Measurements from ENCODE around the gene PRR36.

Gene PRR36

GRCh38 chr19:7912144-7912696, 38.0 kb upstream of the PRR36 start:
- H3K4me3 ChIP-seq (ENCODE audit: low read depth, low read length): no peak overlapping the region
- no peaks in the 10 kb centered on the region for H3K4me1 ChIP-seq (ENCODE audit: control insufficient read depth, insufficient read depth, low read length, unreplicated experiment)
- H3K79me2 ChIP-seq (ENCODE audit: control insufficient read depth, insufficient read depth, low read length, unreplicated experiment): no peaks in the 10 kb centered on the region

DNA sequence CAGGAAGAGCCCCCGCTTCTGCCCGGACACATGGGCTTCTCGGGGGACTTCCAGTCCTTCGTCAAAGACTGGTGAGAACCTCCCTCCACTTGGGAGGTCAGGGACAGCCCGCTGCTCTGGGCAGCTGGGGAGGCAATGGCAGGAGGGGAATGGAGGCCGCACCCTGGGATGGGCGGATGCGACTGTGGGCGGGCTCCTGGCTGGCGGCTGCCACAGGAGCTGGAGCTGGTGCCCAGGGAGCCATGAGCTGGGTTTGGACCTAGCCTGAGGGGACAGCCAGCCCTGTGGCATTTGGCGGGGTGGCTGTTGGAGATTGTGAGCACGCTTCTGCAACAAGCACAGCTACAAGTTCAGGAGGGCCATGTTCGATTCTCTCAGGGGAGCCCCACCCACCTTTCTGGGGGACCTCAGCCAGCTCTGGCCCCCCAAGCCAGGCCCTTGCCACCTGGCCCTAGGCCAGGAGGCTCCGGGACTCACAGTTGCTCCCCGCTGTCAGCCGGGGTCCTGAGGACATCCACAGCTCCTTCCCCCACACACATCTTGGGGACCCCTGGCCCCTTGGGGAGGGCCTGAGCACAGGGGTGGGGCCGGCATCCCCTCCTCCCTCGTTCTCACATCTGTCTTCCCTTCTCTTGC, 37.4 kb upstream of the PRR36 start:
- H3K27ac ChIP-seq (ENCODE audit: low read depth, low read length): no peak overlapping the region
- no peaks in the 10 kb centered on the region for H3K27me3 ChIP-seq (ENCODE audit: insufficient read depth, low read length)
- H3K4me1 ChIP-seq (ENCODE audit: control insufficient read depth, insufficient read depth, low read length, unreplicated experiment): no peaks in the 10 kb centered on the region
- H2AFZ ChIP-seq (ENCODE audit: low read length, unreplicated experiment): no peak overlapping the region
- H3K4me3 ChIP-seq (ENCODE audit: low read depth, low read length): no peak overlapping the region
- no peaks in the 10 kb centered on the region for H3K36me3 ChIP-seq (ENCODE audit: insufficient read depth, low read length)
- H3K79me2 ChIP-seq (ENCODE audit: control insufficient read depth, insufficient read depth, low read length, unreplicated experiment): no peaks in the 10 kb centered on the region

More at GRCh38 chr19:7912144-7912696, 38.0 kb upstream of the PRR36 start:
- Histone ChIP-seq H3K27me3 (ENCODE audit: insufficient read depth, low read length) (no peaks in the 10 kb centered on the region), H3K27ac (ENCODE audit: low read depth, low read length) (no peak overlapping the region), H3K36me3 (ENCODE audit: insufficient read depth, low read length) (no peaks in the 10 kb centered on the region), H2AFZ (ENCODE audit: low read length, unreplicated experiment) (no peak overlapping the region)

GRCh38 chr19:7910321-7911161, 36.4 kb upstream of the PRR36 start:
- Histone ChIP-seq H3K4me3 (ENCODE audit: low read depth, low read length) (no peak overlapping the region), H3K36me3 (ENCODE audit: insufficient read depth, low read length) (no peaks in the 10 kb centered on the region), H3K4me1 (ENCODE audit: control insufficient read depth, insufficient read depth, low read length, unreplicated experiment) (no peaks in the 10 kb centered on the region), H3K79me2 (ENCODE audit: control insufficient read depth, insufficient read depth, low read length, unreplicated experiment) (peaks cover 6% of the 10 kb centered on the region), H2AFZ (ENCODE audit: low read length, unreplicated experiment) (no peak overlapping the region), H3K27ac (ENCODE audit: low read depth, low read length) (no peak overlapping the region), H3K27me3 (ENCODE audit: insufficient read depth, low read length) (no peaks in the 10 kb centered on the region)

DNA sequence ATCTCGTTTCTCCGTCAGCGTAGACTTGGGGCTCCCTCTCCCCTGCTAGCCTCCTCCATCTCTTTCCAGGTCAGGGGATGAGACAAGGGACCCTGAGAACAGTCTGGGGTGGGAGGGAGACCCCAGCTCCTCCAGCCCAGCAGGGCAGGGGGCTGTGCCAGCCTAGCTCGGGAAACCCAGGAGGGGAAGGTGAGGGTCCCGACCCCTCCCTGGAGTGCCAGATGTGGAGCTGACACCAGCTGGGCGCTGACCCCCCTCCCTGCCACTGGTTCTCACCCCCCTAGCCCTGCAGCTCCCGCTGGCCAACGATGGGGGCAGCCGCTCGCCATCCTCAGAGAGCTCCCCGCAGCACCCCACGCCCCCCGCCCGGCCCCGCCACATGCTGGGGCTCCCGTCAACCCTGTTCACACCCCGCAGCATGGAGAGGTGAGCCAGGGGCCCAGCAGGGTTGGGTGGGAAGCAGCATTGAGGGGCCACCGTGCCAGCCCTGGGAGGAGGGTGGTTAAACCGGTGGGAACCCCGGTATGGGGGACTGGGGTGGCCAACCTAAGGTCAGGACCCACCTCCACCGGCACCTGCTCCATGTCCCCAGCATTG, 35.4 kb upstream of the PRR36 start:
- Histone ChIP-seq H3K79me2 (ENCODE audit: control insufficient read depth, insufficient read depth, low read length, unreplicated experiment) (peaks cover 16% of the 10 kb centered on the region), H3K27me3 (ENCODE audit: insufficient read depth, low read length) (no peaks in the 10 kb centered on the region), H3K27ac (ENCODE audit: low read depth, low read length) (no peak overlapping the region), H3K4me1 (ENCODE audit: control insufficient read depth, insufficient read depth, low read length, unreplicated experiment) (peaks cover 8% of the 10 kb centered on the region), H2AFZ (ENCODE audit: low read length, unreplicated experiment) (no peak overlapping the region), H3K36me3 (ENCODE audit: insufficient read depth, low read length) (no peaks in the 10 kb centered on the region), H3K4me3 (ENCODE audit: low read depth, low read length) (no peak overlapping the region)

GRCh38 chr19:7908742-7909461, 34.7 kb upstream of the PRR36 start:
- Histone ChIP-seq H3K27ac (ENCODE audit: low read depth, low read length) (no peak overlapping the region), H3K36me3 (ENCODE audit: insufficient read depth, low read length) (no peaks in the 10 kb centered on the region), H3K27me3 (ENCODE audit: insufficient read depth, low read length) (no peaks in the 10 kb centered on the region), H3K79me2 (ENCODE audit: control insufficient read depth, insufficient read depth, low read length, unreplicated experiment) (peaks cover 21% of the 10 kb centered on the region), H3K4me1 (ENCODE audit: control insufficient read depth, insufficient read depth, low read length, unreplicated experiment) (peaks cover 8% of the 10 kb centered on the region), H2AFZ (ENCODE audit: low read length, unreplicated experiment) (no peak overlapping the region), H3K4me3 (ENCODE audit: low read depth, low read length) (no peak overlapping the region)

GRCh38 chr19:7908078-7908699, 34.0 kb upstream of the PRR36 start:
- no peak overlapping the region for H2AFZ ChIP-seq (ENCODE audit: low read length, unreplicated experiment)
- peaks cover 8% of the 10 kb centered on the region for H3K4me1 ChIP-seq (ENCODE audit: control insufficient read depth, insufficient read depth, low read length, unreplicated experiment)
- H3K27me3 ChIP-seq (ENCODE audit: insufficient read depth, low read length): no peaks in the 10 kb centered on the region
- H3K79me2 ChIP-seq (ENCODE audit: control insufficient read depth, insufficient read depth, low read length, unreplicated experiment): peaks cover 22% of the 10 kb centered on the region
- no peak overlapping the region for H3K27ac ChIP-seq (ENCODE audit: low read depth, low read length)
- no peak overlapping the region for H3K4me3 ChIP-seq (ENCODE audit: low read depth, low read length)
- no peaks in the 10 kb centered on the region for H3K36me3 ChIP-seq (ENCODE audit: insufficient read depth, low read length)

DNA sequence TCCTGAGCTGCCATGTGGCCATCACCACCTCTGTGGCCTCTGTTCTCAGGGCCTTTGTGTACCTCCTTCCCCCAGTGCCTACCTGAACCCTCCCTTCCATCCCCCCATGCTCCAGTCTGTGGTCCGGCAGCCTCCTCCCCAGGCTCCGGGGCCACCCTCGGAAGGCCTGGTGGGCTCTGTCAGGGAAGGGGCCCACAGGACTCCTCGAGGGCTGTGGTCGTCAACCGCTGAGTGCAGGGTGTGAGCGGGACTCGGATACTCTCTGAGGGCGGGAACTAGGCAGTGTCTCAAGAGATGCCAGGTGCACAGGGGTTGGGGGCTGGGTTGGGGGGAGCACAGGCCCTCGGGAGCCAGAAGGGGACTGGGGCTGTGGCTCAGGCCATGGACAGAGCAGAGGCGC, 33.4 kb upstream of the PRR36 start:
- Histone ChIP-seq H3K27me3 (ENCODE audit: insufficient read depth, low read length) (no peaks in the 10 kb centered on the region), H3K27ac (ENCODE audit: low read depth, low read length) (no peak overlapping the region), H3K36me3 (ENCODE audit: insufficient read depth, low read length) (no peaks in the 10 kb centered on the region), H3K79me2 (ENCODE audit: control insufficient read depth, insufficient read depth, low read length, unreplicated experiment) (peaks cover 28% of the 10 kb centered on the region), H3K4me3 (ENCODE audit: low read depth, low read length) (no peak overlapping the region), H3K4me1 (ENCODE audit: control insufficient read depth, insufficient read depth, low read length, unreplicated experiment) (peaks cover 9% of the 10 kb centered on the region), H2AFZ (ENCODE audit: low read length, unreplicated experiment) (no peak overlapping the region)

GRCh38 chr19:7907122-7907521, 32.9 kb upstream of the PRR36 start:
- Histone ChIP-seq H3K79me2 (ENCODE audit: control insufficient read depth, insufficient read depth, low read length, unreplicated experiment) (peaks cover 29% of the 10 kb centered on the region), H3K27ac (ENCODE audit: low read depth, low read length) (no peak overlapping the region)

DNA sequence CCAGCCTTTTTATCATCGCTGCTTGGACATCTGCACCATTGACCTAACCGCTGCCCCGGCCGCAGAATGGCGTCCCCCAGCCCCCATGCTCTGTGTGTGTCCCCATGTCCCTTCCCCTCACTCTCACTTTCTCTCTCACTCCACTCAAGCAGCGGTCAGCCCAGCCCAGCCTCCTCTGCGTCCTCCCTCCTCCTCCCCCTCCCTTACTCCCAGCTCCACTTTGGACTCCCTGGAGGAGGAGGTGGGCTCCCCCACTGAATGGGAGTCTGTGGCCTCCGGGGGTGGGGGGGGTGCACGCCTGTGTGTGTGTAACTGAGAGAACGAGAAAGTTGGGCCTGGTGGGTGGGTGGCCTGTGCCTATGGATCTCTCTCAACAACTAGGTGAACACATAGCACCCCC, 31.7 kb upstream of the PRR36 start:
- H3K79me2 ChIP-seq (ENCODE audit: control insufficient read depth, insufficient read depth, low read length, unreplicated experiment): peaks cover 29% of the 10 kb centered on the region

More at GRCh38 chr19:7907122-7907521, 32.9 kb upstream of the PRR36 start:
- Histone ChIP-seq H3K4me1 (ENCODE audit: control insufficient read depth, insufficient read depth, low read length, unreplicated experiment) (peaks cover 12% of the 10 kb centered on the region), H2AFZ (ENCODE audit: low read length, unreplicated experiment) (no peak overlapping the region), H3K27me3 (ENCODE audit: insufficient read depth, low read length) (no peaks in the 10 kb centered on the region), H3K4me3 (ENCODE audit: low read depth, low read length) (no peak overlapping the region), H3K36me3 (ENCODE audit: insufficient read depth, low read length) (no peaks in the 10 kb centered on the region)

GRCh38 chr19:7905268-7905667, 31.1 kb upstream of the PRR36 start:
- H2AFZ ChIP-seq (ENCODE audit: low read length, unreplicated experiment): no peak overlapping the region
- H3K27ac ChIP-seq (ENCODE audit: low read depth, low read length): no peak overlapping the region
- no peaks in the 10 kb centered on the region for H3K27me3 ChIP-seq (ENCODE audit: insufficient read depth, low read length)
- peaks cover 12% of the 10 kb centered on the region for H3K4me1 ChIP-seq (ENCODE audit: control insufficient read depth, insufficient read depth, low read length, unreplicated experiment)
- peaks cover 29% of the 10 kb centered on the region for H3K79me2 ChIP-seq (ENCODE audit: control insufficient read depth, insufficient read depth, low read length, unreplicated experiment)
- peak overlapping the region; percentile 94; the same call in 1 of the 2 replicates for H3K4me3 ChIP-seq (ENCODE audit: low read depth, low read length)
- H3K36me3 ChIP-seq (ENCODE audit: insufficient read depth, low read length): no peaks in the 10 kb centered on the region

More for the DNA sequence above, 31.7 kb upstream of the PRR36 start:
- H3K27ac ChIP-seq (ENCODE audit: low read depth, low read length): no peak overlapping the region
- no peak overlapping the region for H2AFZ ChIP-seq (ENCODE audit: low read length, unreplicated experiment)
- no peak overlapping the region; the same call in 1 of the 2 replicates for H3K4me3 ChIP-seq (ENCODE audit: low read depth, low read length)
- H3K27me3 ChIP-seq (ENCODE audit: insufficient read depth, low read length): no peaks in the 10 kb centered on the region
- peaks cover 12% of the 10 kb centered on the region for H3K4me1 ChIP-seq (ENCODE audit: control insufficient read depth, insufficient read depth, low read length, unreplicated experiment)
- no peaks in the 10 kb centered on the region for H3K36me3 ChIP-seq (ENCODE audit: insufficient read depth, low read length)

All from ACC112 (cell line).